Gastrocnemius medialis (tissue), 4 donors: ENCODE measurements around the gene CHKA.

Experiments used
- POLR2A ChIP-seq, 2 donors: fragments of 450-650 bp; IDR thresholded peaks; one replicate each; pipeline ENCODE4 v1.6.1; 2017; ENCODE audit warnings: antibody characterized with exemption in 2 of 2, mild to moderate bottlenecking in 2 of 2, moderate library complexity in 2 of 2
- TF ChIP-seq, protein P1 (sequence below), 5 experiments: fragments of 450-650 bp in 3 of 5; fragments of 200-600 bp in 2 of 5; sonication (generic) in 2 of 5; IDR thresholded peaks in 4 of 5; conservative IDR thresholded peaks in 1 of 5; 1 replicate in 4 of 5; 2 replicates in 1 of 5; pipeline ENCODE4 v1.5.1; 2016 to 2019; ENCODE audit warnings: antibody characterized with exemption in 5 of 5, mild to moderate bottlenecking in 3 of 5, moderate library complexity in 3 of 5

DNA sequence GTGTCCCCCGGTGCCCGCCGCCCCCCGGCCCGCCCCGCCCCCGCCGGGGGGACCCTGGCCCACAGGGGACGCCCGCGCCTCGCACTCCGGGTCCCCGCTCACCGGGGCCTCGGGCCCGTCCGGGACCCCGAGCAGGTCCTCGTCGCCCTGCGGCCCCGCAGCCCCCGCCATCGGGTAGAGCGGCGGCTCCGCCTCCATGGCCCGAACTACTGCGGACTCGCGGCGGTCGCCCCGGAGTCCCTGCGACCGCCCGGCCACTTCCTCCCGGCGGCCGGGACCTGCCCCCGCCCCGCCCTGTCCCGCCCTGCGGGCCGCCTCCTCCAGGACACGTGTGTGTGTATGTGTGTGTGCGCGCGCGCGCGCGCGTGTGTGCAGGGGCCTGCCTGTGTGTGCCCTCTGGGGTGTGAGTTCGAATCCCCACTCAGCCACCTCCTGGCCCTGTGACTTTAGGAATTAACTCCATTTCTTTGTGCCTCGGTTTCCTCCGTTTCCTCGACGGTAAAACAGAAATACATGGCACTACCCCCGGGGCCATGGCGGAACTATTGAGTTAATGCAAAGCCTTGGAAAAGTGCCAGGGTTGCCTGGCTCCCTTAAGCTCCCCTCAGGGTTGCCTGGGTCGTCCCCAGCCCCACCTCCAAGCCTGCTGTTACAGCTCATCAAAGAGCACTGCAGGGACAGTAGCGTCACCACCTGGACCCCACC, 117.2 kb downstream of the CHKA start, which contains the start of gene UNC93B1:
- TF ChIP-seq, protein P1, sequence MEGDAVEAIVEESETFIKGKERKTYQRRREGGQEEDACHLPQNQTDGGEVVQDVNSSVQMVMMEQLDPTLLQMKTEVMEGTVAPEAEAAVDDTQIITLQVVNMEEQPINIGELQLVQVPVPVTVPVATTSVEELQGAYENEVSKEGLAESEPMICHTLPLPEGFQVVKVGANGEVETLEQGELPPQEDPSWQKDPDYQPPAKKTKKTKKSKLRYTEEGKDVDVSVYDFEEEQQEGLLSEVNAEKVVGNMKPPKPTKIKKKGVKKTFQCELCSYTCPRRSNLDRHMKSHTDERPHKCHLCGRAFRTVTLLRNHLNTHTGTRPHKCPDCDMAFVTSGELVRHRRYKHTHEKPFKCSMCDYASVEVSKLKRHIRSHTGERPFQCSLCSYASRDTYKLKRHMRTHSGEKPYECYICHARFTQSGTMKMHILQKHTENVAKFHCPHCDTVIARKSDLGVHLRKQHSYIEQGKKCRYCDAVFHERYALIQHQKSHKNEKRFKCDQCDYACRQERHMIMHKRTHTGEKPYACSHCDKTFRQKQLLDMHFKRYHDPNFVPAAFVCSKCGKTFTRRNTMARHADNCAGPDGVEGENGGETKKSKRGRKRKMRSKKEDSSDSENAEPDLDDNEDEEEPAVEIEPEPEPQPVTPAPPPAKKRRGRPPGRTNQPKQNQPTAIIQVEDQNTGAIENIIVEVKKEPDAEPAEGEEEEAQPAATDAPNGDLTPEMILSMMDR (IDR thresholded peaks at IDR 0.05 in 4 of 5, conservative IDR thresholded peaks at IDR 0.05 in 1 of 5): no peak
- TF ChIP-seq POLR2A (IDR thresholded peaks at IDR 0.05): peak; percentile 28 to 52
